NT2/D1 (cell line): ENCODE results near the gene KRTAP10-7.
"Not testable (repeated sequence)": the region's sequence is repeated elsewhere in the genome, so short reads cannot be mapped to it uniquely, and the experiment has no call there.

ENCODE experiments used
- YY1 ChIP-seq: IDR thresholded peaks from 2 replicates; pipeline ENCODE4 v1.6.1; 2011; ENCODE audit not compliant: insufficient read length, insufficient read depth
- ZNF274 ChIP-seq: IDR thresholded peaks from 2 replicates; pipeline ENCODE4 v1.6.1; 2011; ENCODE audit warnings: mild to moderate bottlenecking, low read depth, low read length

GRCh38 chr21:44558329-44558675 lies 42.1 kb upstream of the KRTAP10-7 start:
- not testable (repeated sequence) for TF ChIP-seq YY1, ZNF274
